Karpas-422 (cell line): ENCODE results near the gene DNAH9. TPM values are rescaled to one million over a fixed set of nuclear protein-coding genes. Genes with fewer than 3 reads are reported as not detected.

Experiments
- DNase-seq: peaks from one replicate; pipeline ENCODE4 v3.0.0-alpha.2; 2015
- H2AFZ ChIP-seq: fragments of 200-600 bp; sonication (generic); 2 replicates; pipeline ENCODE4 v1.6.1; 2014; ENCODE audit warnings: antibody characterized with exemption, low read length, mixed read lengths
- H3K27ac ChIP-seq: fragments of 200-600 bp; sonication (generic); 2 replicates; pipeline ENCODE4 v1.5.1; 2014; ENCODE audit warnings: mild to moderate bottlenecking, low read length, moderate library complexity
- H3K27me3 ChIP-seq: fragments of 200-600 bp; sonication (generic); 2 replicates; pipeline ENCODE4 v1.6.1; 2014; ENCODE audit warnings: low read length, mixed read lengths
- H3K36me3 ChIP-seq: fragments of 200-600 bp; sonication (generic); 2 replicates; pipeline ENCODE4 v1.6.1; 2014; ENCODE audit warnings: low read length, mixed read lengths; ENCODE audit not compliant: insufficient read depth
- H3K4me1 ChIP-seq: fragments of 200-600 bp; sonication (generic); 2 replicates; pipeline ENCODE4 v1.6.1; 2014; ENCODE audit warnings: mild to moderate bottlenecking, low read length, mixed read lengths
- H3K4me2 ChIP-seq: fragments of 200-600 bp; sonication (generic); 2 replicates; pipeline ENCODE4 v1.6.1; 2014; ENCODE audit warnings: low read length, low read depth, mild to moderate bottlenecking; ENCODE audit not compliant: poor library complexity, severe bottlenecking
- H3K4me3 ChIP-seq: fragments of 200-600 bp; sonication (generic); 2 replicates; pipeline ENCODE4 v1.5.1; 2014; ENCODE audit warnings: mild to moderate bottlenecking, antibody characterized with exemption, low read length, mixed read lengths
- H3K79me2 ChIP-seq: fragments of 200-600 bp; sonication (generic); 2 replicates; pipeline ENCODE4 v1.6.1; 2014; ENCODE audit warnings: mild to moderate bottlenecking, low read length, mixed read lengths
- H3K9ac ChIP-seq: fragments of 200-600 bp; sonication (generic); 2 replicates; pipeline ENCODE4 v1.6.0; 2014; ENCODE audit warnings: low read length
- H3K9me2 ChIP-seq: fragments of 200-600 bp; sonication (generic), shearing (Covaris generic); replicated peaks from 2 replicates; pipeline ENCODE4 v1.6.0; 2014; ENCODE audit warnings: mild to moderate bottlenecking, low read length, moderate library complexity; ENCODE audit not compliant: insufficient read depth
- H3K9me3 ChIP-seq: fragments of 300-700, 200-600 bp; sonication (generic); 2 replicates; pipeline ENCODE4 v1.6.1; 2014; ENCODE audit warnings: low read length, mixed read lengths
- H4K20me1 ChIP-seq: fragments of 200-600 bp; sonication (generic); 2 replicates; pipeline ENCODE4 v1.6.1; 2014; ENCODE audit warnings: mild to moderate bottlenecking, antibody characterized with exemption, low read length, low read depth; ENCODE audit not compliant: insufficient read depth
- total RNA-seq: library from RNA; depleted of rRNA; stranded (reverse); fragments of >200 nt; shearing (Covaris generic); gene quantifications from 2 replicates; pipeline ENCODE4 v1.2.3, GENCODE V29; 2014; ENCODE audit warnings: low replicate concordance

Gene DNAH9
- total RNA-seq, 1 experiment from 2014 or later: not detected

DNA sequence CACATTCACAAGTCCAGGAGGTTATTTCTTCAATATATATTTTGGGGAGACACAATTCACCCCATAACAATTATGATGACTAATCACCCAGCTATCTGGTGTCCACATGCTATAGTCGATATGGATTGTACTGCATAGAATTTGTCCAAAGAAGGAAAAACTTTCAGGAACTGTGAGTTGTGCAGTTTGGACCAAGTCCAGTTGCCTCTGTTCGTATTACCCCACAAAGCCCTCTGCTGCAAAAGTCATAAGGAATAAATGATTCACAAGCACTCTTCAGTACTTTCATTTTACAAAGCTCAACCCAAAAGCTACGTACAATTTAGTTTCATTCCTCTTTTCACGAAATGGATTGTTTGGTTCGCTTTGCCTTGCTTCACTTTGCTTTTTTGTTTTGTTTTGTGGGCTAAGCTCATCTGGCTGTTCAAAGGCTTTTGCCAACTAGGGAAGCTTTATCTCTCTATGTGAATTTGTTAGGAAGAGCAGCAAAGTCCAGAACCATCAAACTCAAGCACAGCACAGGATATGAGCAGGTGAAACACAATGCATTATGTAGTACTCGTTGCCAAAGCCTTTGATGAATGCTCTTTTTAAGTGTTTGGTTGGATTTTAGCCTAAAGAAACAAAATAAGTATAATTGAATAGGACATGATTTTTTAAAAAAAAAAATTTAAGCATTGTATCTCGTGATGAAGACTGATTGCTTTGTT, 300.4 kb downstream of the DNAH9 start:
- H3K27ac ChIP-seq: no peak overlapping the region
- H3K79me2 ChIP-seq: no peaks in the 10 kb centered on the region
- H3K4me3 ChIP-seq: no peak overlapping the region
- no peaks in the 10 kb centered on the region for H3K36me3 ChIP-seq
- H4K20me1 ChIP-seq: no peaks in the 10 kb centered on the region
- no peaks in the 10 kb centered on the region for H3K9me3 ChIP-seq
- H3K9me2 ChIP-seq: no peaks in the 10 kb centered on the region
- no peak overlapping the region for H3K9ac ChIP-seq
- H3K4me2 ChIP-seq: no peak overlapping the region
- DNase-seq: no peak
- H3K27me3 ChIP-seq: no peaks in the 10 kb centered on the region
- no peaks in the 10 kb centered on the region for H3K4me1 ChIP-seq
- H2AFZ ChIP-seq: no peak overlapping the region

DNA sequence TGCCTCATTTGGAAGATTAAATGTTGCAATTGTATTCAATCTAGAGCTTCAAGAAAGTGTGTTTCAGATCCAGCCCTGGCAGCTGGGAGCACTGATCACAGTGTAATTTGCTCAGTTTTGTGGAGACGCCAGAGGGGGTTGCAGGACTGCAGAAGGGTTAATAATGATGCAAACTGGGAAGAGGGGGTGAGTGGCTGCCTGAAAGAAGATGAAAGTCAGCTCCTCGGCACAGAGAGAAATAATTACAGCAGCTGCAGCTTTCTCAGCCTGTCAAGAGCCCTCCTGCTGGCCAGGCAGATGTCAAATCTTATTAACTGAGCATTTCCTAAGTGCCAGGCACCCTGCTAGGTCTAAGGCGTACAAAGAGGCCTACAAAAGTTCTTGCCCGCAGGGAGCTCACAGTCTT, 301.3 kb downstream of the DNAH9 start:
- H3K4me1 ChIP-seq: no peaks in the 10 kb centered on the region
- no peak overlapping the region for H2AFZ ChIP-seq
- H3K9me2 ChIP-seq: no peaks in the 10 kb centered on the region
- no peaks in the 10 kb centered on the region for H3K27me3 ChIP-seq
- no peaks in the 10 kb centered on the region for H3K79me2 ChIP-seq
- no peaks in the 10 kb centered on the region for H3K9me3 ChIP-seq
- no peak overlapping the region for H3K4me3 ChIP-seq
- no peak overlapping the region for H3K4me2 ChIP-seq
- no peak overlapping the region for H3K9ac ChIP-seq
- no peaks in the 10 kb centered on the region for H3K36me3 ChIP-seq
- DNase-seq: no peak
- no peaks in the 10 kb centered on the region for H4K20me1 ChIP-seq
- H3K27ac ChIP-seq: no peak overlapping the region

- no peaks in the 10 kb centered on the region for H3K36me3 ChIP-seq
- no peaks in the 10 kb centered on the region for H3K27me3 ChIP-seq
- H3K79me2 ChIP-seq: no peaks in the 10 kb centered on the region
- no peak for DNase-seq
- no peaks in the 10 kb centered on the region for H4K20me1 ChIP-seq
- no peaks in the 10 kb centered on the region for H3K4me1 ChIP-seq
- no peak overlapping the region for H3K27ac ChIP-seq
- no peak overlapping the region for H3K4me3 ChIP-seq
- no peak overlapping the region for H3K4me2 ChIP-seq
- no peak overlapping the region for H2AFZ ChIP-seq
- no peak overlapping the region for H3K9ac ChIP-seq
- no peaks in the 10 kb centered on the region for H3K9me3 ChIP-seq
- no peaks in the 10 kb centered on the region for H3K9me2 ChIP-seq
Observed at GRCh38 chr17:11900041-11900476, 301.8 kb downstream of the DNAH9 start.

DNA sequence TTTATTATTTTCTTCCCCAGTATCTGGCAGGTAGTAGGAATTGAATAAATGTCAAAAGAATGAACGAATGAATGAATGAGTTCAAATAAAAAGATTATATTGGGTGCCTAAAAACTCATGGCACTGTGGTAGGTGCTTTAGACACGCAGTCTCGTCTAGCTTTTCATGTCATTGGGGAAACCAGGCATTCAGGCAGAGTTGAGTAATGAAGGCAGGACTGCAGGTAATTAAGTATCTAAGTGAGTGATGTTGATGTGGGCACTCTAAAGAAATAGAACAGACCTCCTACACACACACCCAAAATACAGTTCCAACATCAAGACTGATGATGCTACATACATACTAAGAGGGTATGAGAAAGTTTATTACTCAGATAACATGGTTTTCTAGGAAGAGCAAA, 302.4 kb downstream of the DNAH9 start:
- Histone ChIP-seq H3K4me2 (no peak overlapping the region), H3K79me2 (no peaks in the 10 kb centered on the region), H3K4me1 (no peaks in the 10 kb centered on the region), H3K9ac (no peak overlapping the region), H2AFZ (no peak overlapping the region), H3K27me3 (no peaks in the 10 kb centered on the region), H3K9me3 (no peaks in the 10 kb centered on the region), H4K20me1 (no peaks in the 10 kb centered on the region), H3K9me2 (no peaks in the 10 kb centered on the region), H3K27ac (no peak overlapping the region), H3K36me3 (no peaks in the 10 kb centered on the region), H3K4me3 (no peak overlapping the region)
- DNase-seq: no peak

- Histone ChIP-seq H3K27ac (no peak overlapping the region), H4K20me1 (no peaks in the 10 kb centered on the region), H3K36me3 (no peaks in the 10 kb centered on the region), H3K9me3 (no peaks in the 10 kb centered on the region), H3K4me3 (no peak overlapping the region), H3K79me2 (no peaks in the 10 kb centered on the region), H3K27me3 (no peaks in the 10 kb centered on the region), H3K9ac (no peak overlapping the region), H3K4me1 (no peaks in the 10 kb centered on the region), H2AFZ (no peak overlapping the region), H3K4me2 (no peak overlapping the region), H3K9me2 (no peaks in the 10 kb centered on the region)
- DNase-seq: no peak
Observed at GRCh38 chr17:11901931-11902330, 303.7 kb downstream of the DNAH9 start.

GRCh38 chr17:11908711-11909146, 310.5 kb downstream of the DNAH9 start:
- Histone ChIP-seq H3K4me3 (no peak overlapping the region), H3K9me2 (no peaks in the 10 kb centered on the region), H3K4me1 (no peaks in the 10 kb centered on the region), H2AFZ (no peak overlapping the region), H4K20me1 (no peaks in the 10 kb centered on the region), H3K4me2 (no peak overlapping the region), H3K27ac (no peak overlapping the region), H3K79me2 (no peaks in the 10 kb centered on the region), H3K27me3 (no peaks in the 10 kb centered on the region), H3K9me3 (no peaks in the 10 kb centered on the region), H3K36me3 (no peaks in the 10 kb centered on the region), H3K9ac (no peak overlapping the region)
- DNase-seq: no peak

- H3K27me3 ChIP-seq: no peaks in the 10 kb centered on the region
- no peaks in the 10 kb centered on the region for H3K4me1 ChIP-seq
- no peak for DNase-seq
- no peaks in the 10 kb centered on the region for H3K9me2 ChIP-seq
- H3K9me3 ChIP-seq: no peaks in the 10 kb centered on the region
- no peak overlapping the region for H3K4me2 ChIP-seq
- H2AFZ ChIP-seq: no peak overlapping the region
- H3K9ac ChIP-seq: no peak overlapping the region
- H3K4me3 ChIP-seq: no peak overlapping the region
- no peaks in the 10 kb centered on the region for H4K20me1 ChIP-seq
- no peaks in the 10 kb centered on the region for H3K36me3 ChIP-seq
- no peaks in the 10 kb centered on the region for H3K79me2 ChIP-seq
- H3K27ac ChIP-seq: no peak overlapping the region
Observed at GRCh38 chr17:11909348-11909747, 311.1 kb downstream of the DNAH9 start.

DNA sequence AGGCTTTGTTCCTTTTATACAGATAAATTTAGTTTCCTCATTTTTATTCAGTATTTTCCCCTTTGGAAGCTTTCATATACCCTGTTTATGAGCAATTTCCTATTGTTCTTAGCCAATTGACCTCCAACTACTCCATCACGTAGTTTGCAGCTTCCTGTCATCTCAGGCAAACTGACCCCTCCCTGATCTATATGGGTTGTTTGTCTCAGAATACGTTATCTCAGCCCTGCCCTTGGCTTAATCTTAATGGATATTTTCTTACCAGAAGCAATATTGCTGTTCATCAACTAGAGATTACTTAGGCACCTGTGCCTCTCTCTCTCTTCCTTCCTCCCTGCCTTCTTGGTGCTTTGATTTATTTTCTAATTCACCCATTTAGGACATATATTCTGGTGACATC, 317.8 kb downstream of the DNAH9 start:
- H3K4me1 ChIP-seq: no peaks in the 10 kb centered on the region
- no peak overlapping the region for H3K4me2 ChIP-seq
- H2AFZ ChIP-seq: no peak overlapping the region
- no peaks in the 10 kb centered on the region for H4K20me1 ChIP-seq
- H3K27me3 ChIP-seq: no peaks in the 10 kb centered on the region
- no peaks in the 10 kb centered on the region for H3K36me3 ChIP-seq
- H3K79me2 ChIP-seq: no peaks in the 10 kb centered on the region
- no peak overlapping the region for H3K4me3 ChIP-seq
- H3K9me2 ChIP-seq: no peaks in the 10 kb centered on the region
- no peak overlapping the region for H3K9ac ChIP-seq
- no peaks in the 10 kb centered on the region for H3K9me3 ChIP-seq
- no peak overlapping the region for H3K27ac ChIP-seq
- no peak for DNase-seq
